ENCODE data around the gene PITRM1. TPM values are rescaled to one million over a fixed set of nuclear protein-coding genes. Genes with fewer than 3 reads are reported as not detected.

Gene PITRM1
- polyA plus RNA-seq, 3 donors, result 47.5 to 68.1 (median 58.5) TPM

DNA sequence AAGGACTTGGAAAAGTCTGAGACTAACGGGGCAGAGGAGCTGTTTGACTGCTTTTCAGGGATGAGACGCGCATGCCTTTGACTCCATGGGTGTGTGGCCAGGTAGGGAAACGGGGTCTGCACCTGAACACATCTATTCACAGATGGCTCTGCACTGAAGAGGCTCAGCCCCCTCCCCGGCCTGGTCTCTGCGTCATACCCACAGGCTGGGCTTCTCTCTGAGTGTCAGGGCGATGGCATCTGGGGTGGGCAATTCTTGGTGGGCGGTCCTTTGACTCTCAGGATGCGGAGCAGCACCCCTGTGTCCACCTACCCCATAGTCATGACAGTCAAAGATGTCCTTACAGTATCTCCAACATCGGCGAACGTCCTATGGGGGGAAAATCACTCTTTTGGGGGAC is 82.2 kb downstream of the PITRM1 start:
- DNase-seq (ENCODE audit: low read depth in 3 of 3, low spot score in 2 of 3), result no peak

Other genes with a start within 250 kb of the PITRM1 start
- gene PFKP, start 105.2 kb downstream of the PITRM1 start, polyA plus RNA-seq (ENCODE audit: insufficient read length in 3 of 3), result 10 to 100 TPM; 21.7 to 24.2 (median 22.4) TPM

Data from right renal cortex interstitium (tissue), 3 donors.